Esophagus squamous epithelium (tissue), 5 donors: ENCODE measurements around the gene KCNJ4. TPM values are rescaled to one million over a fixed set of nuclear protein-coding genes. Genes with fewer than 3 reads are reported as not detected.
"Not testable (repeated sequence)": the region's sequence is repeated elsewhere in the genome, so short reads cannot be mapped to it uniquely, and the experiment has no call there.

Experiments used
- DNase-seq: peaks from one replicate; lab custom pipeline; 2025; lab: John Stamatoyannopoulos, UW
- H3K27ac ChIP-seq, 4 donors: fragments of 200-600 bp; sonication (generic); one replicate each; pipeline ENCODE4 v1.5.1; 2016 to 2019; ENCODE audit warnings: mild to moderate bottlenecking in 1 of 4
- H3K27me3 ChIP-seq, 4 donors: fragments of 200-600 bp; sonication (generic); 1 replicate in 3 of 4; 2 replicates in 1 of 4; pipeline versions ENCODE4 v1.5.1 to v1.6.0; 2017 to 2021; ENCODE audit warnings: antibody characterized with exemption in 1 of 4
- H3K36me3 ChIP-seq, 3 donors: fragments of 200-600 bp; sonication (generic); one replicate each; pipeline ENCODE4 v1.5.1; 2016 to 2019
- H3K4me1 ChIP-seq, 3 donors: fragments of 200-600 bp; sonication (generic); one replicate each; pipeline ENCODE4 v1.5.1; 2017 to 2019
- H3K4me3 ChIP-seq, 4 donors: fragments of 200-600 bp; sonication (generic); 1 replicate in 3 of 4; 2 replicates in 1 of 4; pipeline ENCODE4 v1.5.1; 2016 to 2019; ENCODE audit warnings: mild to moderate bottlenecking in 2 of 4, moderate library complexity in 1 of 4
- H3K9me3 ChIP-seq, 3 donors: fragments of 200-600 bp; sonication (generic); one replicate each; pipeline ENCODE4 v1.5.1; 2016 to 2019
- CTCF ChIP-seq, 6 experiments: fragments of 450-650 bp in 4 of 6; fragments of 200-600 bp in 2 of 6; sonication (generic) in 2 of 6; IDR thresholded peaks; one replicate each; pipeline ENCODE4 v1.5.1; 2016 to 2019; ENCODE audit warnings: antibody characterized with exemption in 6 of 6, mild to moderate bottlenecking in 4 of 6, moderate library complexity in 4 of 6
- POLR2A ChIP-seq, 4 donors: fragments of 450-650 bp; IDR thresholded peaks; one replicate each; pipeline ENCODE4 v1.6.1; 2017; ENCODE audit warnings: antibody characterized with exemption in 4 of 4, mild to moderate bottlenecking in 4 of 4, moderate library complexity in 3 of 4
- WGBS, 2 donors: methylation state at CpG; one replicate each; pipeline ENCODE4 v1.1.5; 2018; 5-methylcytosine and 5-hydroxymethylcytosine counted together
- intact Hi-C: fragments of 100-400 bp; cut with DNase I; formaldehyde crosslinking; loops from one replicate; pipeline ENCODE4 v1.15.0; 2022
- total RNA-seq, 4 donors: library from RNA; depleted of rRNA; stranded (reverse); fragments of >200 nt; gene quantifications; one replicate each; pipeline ENCODE4 v1.1.0, GENCODE V29; 2016
- donor health status: DM: yes; HTN: yes; CAD: no.

The KCNJ4 gene
- total RNA-seq, 4 donors from 2014 or later = not detected

GRCh38 chr22:38398609-38399461, 56.2 kb downstream of the KCNJ4 start:
- H3K27me3 ChIP-seq = peaks cover 0 to 41% (median 0%) of the 10 kb centered on the region in 4 donors
- intact Hi-C loops = no loop called here
- TF ChIP-seq POLR2A (IDR thresholded peaks at IDR 0.05) (peak in 2 of 4 donors; percentile 74 to 88), CTCF (IDR thresholded peaks at IDR 0.05) (peak in 1 of 6 experiments; percentile 7)
- H3K4me3 ChIP-seq = peak overlapping the region; percentile 82 to 97 (median 89)
- peak; percentile 38 for DNase-seq
- no peaks in the 10 kb centered on the region for H3K9me3 ChIP-seq
- peak overlapping the region; percentile 92 to 97 (median 96) for H3K27ac ChIP-seq
- WGBS, 2 donors = 0 to 2% methylated on average over 8 to 16 of the region's 102 CpGs
- H3K4me1 ChIP-seq = peaks cover 0 to 40% (median 3%) of the 10 kb centered on the region in 3 donors
- H3K36me3 ChIP-seq = no peaks in the 10 kb centered on the region

- H3K36me3 ChIP-seq, H3K9me3 ChIP-seq, intact Hi-C loops, DNase-seq: not testable (repeated sequence)
- Histone ChIP-seq H3K27ac (peak overlapping the region; percentile 92 to 97 (median 96)), H3K4me1 (peaks cover 0 to 40% (median 3%) of the 10 kb centered on the region in 3 donors), H3K27me3 (peaks cover 0 to 39% (median 0%) of the 10 kb centered on the region in 4 donors), H3K4me3 (peak overlapping the region; percentile 82 to 97 (median 89))
- WGBS, 2 donors = no CpG with 5 or more reads among the region's 48 CpGs
These were observed 56.8 kb downstream of the KCNJ4 start for GRCh38 chr22:38398181-38398608.

GRCh38 chr22:38397189-38398085, 57.6 kb downstream of the KCNJ4 start:
- peak overlapping the region; percentile 92 to 97 (median 96) for H3K27ac ChIP-seq
- H3K4me3 ChIP-seq = peak overlapping the region; percentile 82 to 97 (median 89)
- peaks cover 0 to 31% (median 0%) of the 10 kb centered on the region in 4 donors for H3K27me3 ChIP-seq
- peaks cover 0 to 40% (median 3%) of the 10 kb centered on the region in 3 donors for H3K4me1 ChIP-seq
- intact Hi-C loops = no loop called here
- H3K9me3 ChIP-seq = no peaks in the 10 kb centered on the region
- TF ChIP-seq POLR2A (IDR thresholded peaks at IDR 0.05) (peak in 1 of 4 donors; percentile 16), CTCF (IDR thresholded peaks at IDR 0.05) (no peak)
- DNase-seq = no peak
- 1 to 4% methylated on average over 12 to 19 of the region's 60 CpGs for WGBS, 2 donors
- H3K36me3 ChIP-seq = no peaks in the 10 kb centered on the region

GRCh38 chr22:38396440-38397069, 58.4 kb downstream of the KCNJ4 start:
- H3K36me3 ChIP-seq, H3K9me3 ChIP-seq, intact Hi-C loops, DNase-seq: not testable (repeated sequence)
- Histone ChIP-seq H3K4me3 (peak overlapping the region in 3 of 4 donors; percentile 87 to 97 (median 91)), H3K4me1 (peaks cover 0 to 40% (median 3%) of the 10 kb centered on the region in 3 donors), H3K27ac (peak overlapping the region; percentile 92 to 97 (median 96)), H3K27me3 (peaks cover 0 to 22% (median 0%) of the 10 kb centered on the region in 4 donors)
- WGBS, 2 donors = 66 to 83% methylated on average over 11 to 12 of the region's 12 CpGs

- peak overlapping the region; percentile 22 to 97 (median 64) for H3K27ac ChIP-seq
These were observed 59.1 kb downstream of the KCNJ4 start for GRCh38 chr22:38395944-38396343.

GRCh38 chr22:38394929-38395624, 59.9 kb downstream of the KCNJ4 start:
- 25 to 38% methylated on average over 6 of the region's 6 CpGs for WGBS, 2 donors
- Histone ChIP-seq H3K27ac (peak overlapping the region in 2 of 4 donors; percentile 3 to 95), H3K4me3 (peak overlapping the region in 1 of 4 donors; percentile 21), H3K27me3 (peaks cover 0 to 12% (median 0%) of the 10 kb centered on the region in 4 donors), H3K4me1 (peaks cover 0 to 40% (median 3%) of the 10 kb centered on the region in 3 donors)
- DNase-seq, intact Hi-C loops, H3K36me3 ChIP-seq, H3K9me3 ChIP-seq: not testable (repeated sequence)

More at GRCh38 chr22:38395944-38396343, 59.1 kb downstream of the KCNJ4 start:
- H3K4me3 ChIP-seq, DNase-seq, intact Hi-C loops, H3K9me3 ChIP-seq, H3K36me3 ChIP-seq: not testable (repeated sequence)
- peaks cover 0 to 40% (median 3%) of the 10 kb centered on the region in 3 donors for H3K4me1 ChIP-seq
- peaks cover 0 to 16% (median 0%) of the 10 kb centered on the region in 4 donors for H3K27me3 ChIP-seq

- H3K4me1 ChIP-seq, intact Hi-C loops, DNase-seq, H3K27me3 ChIP-seq, H3K36me3 ChIP-seq, H3K9me3 ChIP-seq, H3K4me3 ChIP-seq, H3K27ac ChIP-seq: not testable (repeated sequence)
- 69 to 90% methylated on average over 3 to 4 of the region's 4 CpGs for WGBS, 2 donors
These were observed 65.6 kb downstream of the KCNJ4 start for GRCh38 chr22:38389428-38389818.

- H3K27ac ChIP-seq, H3K4me1 ChIP-seq, DNase-seq, intact Hi-C loops, H3K4me3 ChIP-seq, H3K9me3 ChIP-seq, H3K36me3 ChIP-seq, H3K27me3 ChIP-seq: not testable (repeated sequence)
- WGBS, 2 donors = 78 to 86% methylated on average over 6 of the region's 6 CpGs
These were observed 66.2 kb downstream of the KCNJ4 start for GRCh38 chr22:38388506-38389427.
